ENCODE data around the gene KMT2A.

KMT2A gene

GRCh38 chr11:118530683-118531596, 94.6 kb downstream of the KMT2A start, which contains the start of gene TMEM25:
TSS of gene TMEM25 (plus strand) at chr11:118531192. CDS start at chr11:118531802, 610 bp downstream.
- TF ChIP-seq EZH2 (IDR thresholded peaks at IDR 0.05; ENCODE audit: borderline replicate concordance, low read depth, low read length, severe bottlenecking) (no peak), CTCF (IDR thresholded peaks at IDR 0.05; ENCODE audit: borderline replicate concordance, extremely low read depth, low read length, poor library complexity, severe bottlenecking) (no peak)
- peak within 1 kb of the TSS; percentile 50 to 67; a peak in 3 of 4 replicates for H3K4me3 ChIP-seq (ENCODE audit: low read depth in 1 of 2, low read length in 2 of 2)
- H3K27me3 ChIP-seq (ENCODE audit: insufficient read depth, low read length, poor library complexity), result peaks cover 6% of the 10 kb centered on the region
- 0 out of 2 replicates have a peak, but pooled peaks cover 4% of the 10 kb centered on the region for H4K20me1 ChIP-seq (ENCODE audit: insufficient read depth, low read length)
- no peaks in the 10 kb centered on the region for H3K79me2 ChIP-seq (ENCODE audit: insufficient read depth, low read length)
- peak within 1 kb of the TSS; percentile 64 for H3K9ac ChIP-seq (ENCODE audit: low read depth, low read length)
- H3K27ac ChIP-seq (ENCODE audit: low read length), result peak within 1 kb of the TSS; percentile 42; the same call in 1 of the 2 replicates
- H3K4me2 ChIP-seq (ENCODE audit: insufficient read depth, low read length), result peak within 1 kb of the TSS; percentile 67
- DNase-seq (peak; percentile 69), ATAC-seq (ENCODE audit: insufficient read depth, low read depth) (peak; percentile 76)
- H2AFZ ChIP-seq (ENCODE audit: low read depth, low read length), result peak within 1 kb of the TSS; percentile 51
- H3K36me3 ChIP-seq (ENCODE audit: insufficient read depth, low read length), result no peaks in the 10 kb centered on the region; the same call in 1 of the 2 replicates
- H3K9me3 ChIP-seq (ENCODE audit: insufficient read depth, low read length, severe bottlenecking), result no peaks in the 10 kb centered on the region
- peaks cover 37% of the 10 kb centered on the region for H3K4me1 ChIP-seq (ENCODE audit: insufficient read depth, low read length)

- H3K9ac ChIP-seq (ENCODE audit: low read depth, low read length), result peak overlapping the region; percentile 64; the same call in 1 of the 2 replicates
- no peak for DNase-seq
- no peak overlapping the region for H3K27ac ChIP-seq (ENCODE audit: low read length)
- H3K79me2 ChIP-seq (ENCODE audit: insufficient read depth, low read length), result no peaks in the 10 kb centered on the region
- no peaks in the 10 kb centered on the region for H3K9me3 ChIP-seq (ENCODE audit: insufficient read depth, low read length, severe bottlenecking)
- peak overlapping the region in 1 of 2 experiments; percentile 67; a peak in 2 of 4 replicates for H3K4me3 ChIP-seq (ENCODE audit: low read depth in 1 of 2, low read length in 2 of 2)
- peak overlapping the region; percentile 67 for H3K4me2 ChIP-seq (ENCODE audit: insufficient read depth, low read length)
- H2AFZ ChIP-seq (ENCODE audit: low read depth, low read length), result peak overlapping the region; percentile 51
- H3K36me3 ChIP-seq (ENCODE audit: insufficient read depth, low read length), result no peaks in the 10 kb centered on the region; the same call in 1 of the 2 replicates
- H3K27me3 ChIP-seq (ENCODE audit: insufficient read depth, low read length, poor library complexity), result peaks cover 6% of the 10 kb centered on the region
- peaks cover 37% of the 10 kb centered on the region for H3K4me1 ChIP-seq (ENCODE audit: insufficient read depth, low read length)
- TF ChIP-seq EZH2 (IDR thresholded peaks at IDR 0.05; ENCODE audit: borderline replicate concordance, low read depth, low read length, severe bottlenecking) (no peak), CTCF (IDR thresholded peaks at IDR 0.05; ENCODE audit: borderline replicate concordance, extremely low read depth, low read length, poor library complexity, severe bottlenecking) (no peak)
- H4K20me1 ChIP-seq (ENCODE audit: insufficient read depth, low read length), result 0 out of 2 replicates have a peak, but pooled peaks cover 4% of the 10 kb centered on the region
- no peak for ATAC-seq (ENCODE audit: insufficient read depth, low read depth)
Observed at GRCh38 chr11:118531597-118532084, 95.3 kb downstream of the KMT2A start.

GRCh38 chr11:118532091-118532490, 95.8 kb downstream of the KMT2A start:
- H3K4me3 ChIP-seq (ENCODE audit: low read depth in 1 of 2, low read length in 2 of 2), result no peak overlapping the region
- no peaks in the 10 kb centered on the region for H3K36me3 ChIP-seq (ENCODE audit: insufficient read depth, low read length)
- no peak overlapping the region; the same call in 1 of the 2 replicates for H3K9ac ChIP-seq (ENCODE audit: low read depth, low read length)
- ATAC-seq (ENCODE audit: insufficient read depth, low read depth) (no peak), DNase-seq (no peak)
- H3K4me2 ChIP-seq (ENCODE audit: insufficient read depth, low read length), result peak overlapping the region; percentile 67
- no peak overlapping the region for H3K27ac ChIP-seq (ENCODE audit: low read length)
- H3K79me2 ChIP-seq (ENCODE audit: insufficient read depth, low read length), result no peaks in the 10 kb centered on the region
- H3K9me3 ChIP-seq (ENCODE audit: insufficient read depth, low read length, severe bottlenecking), result no peaks in the 10 kb centered on the region
- TF ChIP-seq EZH2 (IDR thresholded peaks at IDR 0.05; ENCODE audit: borderline replicate concordance, low read depth, low read length, severe bottlenecking) (no peak), CTCF (IDR thresholded peaks at IDR 0.05; ENCODE audit: borderline replicate concordance, extremely low read depth, low read length, poor library complexity, severe bottlenecking) (no peak)
- peaks cover 6% of the 10 kb centered on the region for H3K27me3 ChIP-seq (ENCODE audit: insufficient read depth, low read length, poor library complexity)
- 0 out of 2 replicates have a peak, but pooled peaks cover 4% of the 10 kb centered on the region for H4K20me1 ChIP-seq (ENCODE audit: insufficient read depth, low read length)
- H3K4me1 ChIP-seq (ENCODE audit: insufficient read depth, low read length), result peaks cover 37% of the 10 kb centered on the region
- no peak overlapping the region for H2AFZ ChIP-seq (ENCODE audit: low read depth, low read length)

All from DND-41 (cell line).